Colonic mucosa (tissue), 4 donors: ENCODE results near the gene COL4A2. TPM values are rescaled to one million over a fixed set of nuclear protein-coding genes. Genes with fewer than 3 reads are reported as not detected.

Experiments used
- DNase-seq: peaks from one replicate; pipeline ENCODE4 v3.0.0-alpha.2; 2020
- H3K27ac ChIP-seq: fragments of 200-600 bp; one replicate; pipeline ENCODE4 v1.8.0; 2021
- H3K27me3 ChIP-seq: fragments of 200-600 bp; one replicate; pipeline ENCODE4 v1.8.0; 2021
- H3K36me3 ChIP-seq: fragments of 200-600 bp; one replicate; pipeline ENCODE4 v1.8.0; 2021
- H3K4me1 ChIP-seq: fragments of 200-600 bp; one replicate; pipeline ENCODE4 v1.8.0; 2021; ENCODE audit warnings: mild to moderate bottlenecking
- H3K4me3 ChIP-seq: fragments of 200-600 bp; one replicate; pipeline ENCODE4 v1.8.0; 2021
- H3K9ac ChIP-seq, 2 donors: one replicate each; pipeline ENCODE4 v1.7.0; 2013; ENCODE audit warnings: control low read depth in 2 of 2, low read depth in 2 of 2, low read length in 2 of 2
- H3K9me3 ChIP-seq: fragments of 200-600 bp; one replicate; pipeline ENCODE4 v1.8.0; 2021
- CTCF ChIP-seq: fragments of 200-600 bp; IDR thresholded peaks from one replicate; pipeline ENCODE4 v1.8.0; 2022; ENCODE audit warnings: antibody characterized with exemption, mild to moderate bottlenecking
- intact Hi-C: fragments of 100-400 bp; cut with DNase I; formaldehyde crosslinking; loops from one replicate; pipeline ENCODE4 v1.14.1; 2022
- total RNA-seq, 2 donors: library from RNA; stranded (reverse); fragmentation: NEBNext Ultra II Directional in 1 of 2; extraction: Animal tissue kit (Norgen Biotek cat#: 25700) in 1 of 2; gene quantifications; one replicate each; pipeline ENCODE4 v1.2.1, GENCODE V29; 2021
- donor health status: healthy.
- donor health status: DM: no; HTN: no; CAD: no.
- donor health status: DM: no; HTN: no; CAD: no.

The COL4A2 gene
- total RNA-seq, 2 donors from 2014 or later = 61.1 to 111 TPM

GRCh38 chr13:110509971-110510786, 203.1 kb downstream of the COL4A2 start:
- H3K4me1 ChIP-seq = peaks cover 6% of the 10 kb centered on the region
- intact Hi-C loops = loop anchor here (5.0 kb wide), 1 partner anchor 52 kb away; the partner anchor contains the start of gene RAB20

GRCh38 chr13:110511509-110512181, 204.6 kb downstream of the COL4A2 start:
- no peak for DNase-seq
- intact Hi-C loops = no loop called here
- Histone ChIP-seq H3K9ac (no peak overlapping the region), H3K27me3 (no peaks in the 10 kb centered on the region), H3K36me3 (no peaks in the 10 kb centered on the region), H3K4me3 (no peak overlapping the region), H3K27ac (no peak overlapping the region), H3K9me3 (no peaks in the 10 kb centered on the region), H3K4me1 (peaks cover 1% of the 10 kb centered on the region)
- TF ChIP-seq CTCF = no peak

More at GRCh38 chr13:110509971-110510786, 203.1 kb downstream of the COL4A2 start:
- no peak overlapping the region for H3K4me3 ChIP-seq
- no peak overlapping the region for H3K27ac ChIP-seq
- H3K9ac ChIP-seq = no peak overlapping the region
- H3K36me3 ChIP-seq = no peaks in the 10 kb centered on the region
- TF ChIP-seq CTCF = no peak
- H3K9me3 ChIP-seq = no peaks in the 10 kb centered on the region
- no peaks in the 10 kb centered on the region for H3K27me3 ChIP-seq
- DNase-seq = no peak

GRCh38 chr13:110512198-110512740, 205.2 kb downstream of the COL4A2 start:
- no peaks in the 10 kb centered on the region for H3K36me3 ChIP-seq
- no peaks in the 10 kb centered on the region for H3K27me3 ChIP-seq
- intact Hi-C loops = no loop called here
- H3K4me1 ChIP-seq = no peaks in the 10 kb centered on the region
- no peak for TF ChIP-seq CTCF
- no peak overlapping the region for H3K9ac ChIP-seq
- no peaks in the 10 kb centered on the region for H3K9me3 ChIP-seq
- H3K27ac ChIP-seq = no peak overlapping the region
- no peak for DNase-seq
- H3K4me3 ChIP-seq = no peak overlapping the region

- intact Hi-C loops = no loop called here
- H3K4me3 ChIP-seq = no peak overlapping the region
- peaks cover 11% of the 10 kb centered on the region for H3K4me1 ChIP-seq
- TF ChIP-seq CTCF = no peak
- no peaks in the 10 kb centered on the region for H3K27me3 ChIP-seq
- no peak for DNase-seq
- no peak overlapping the region for H3K9ac ChIP-seq
- H3K9me3 ChIP-seq = no peaks in the 10 kb centered on the region
- no peak overlapping the region for H3K27ac ChIP-seq
- H3K36me3 ChIP-seq = no peaks in the 10 kb centered on the region
These were observed 209.4 kb downstream of the COL4A2 start for GRCh38 chr13:110516500-110516899.

GRCh38 chr13:110517505-110518225, 210.6 kb downstream of the COL4A2 start:
- Histone ChIP-seq H3K4me3 (no peak overlapping the region), H3K27me3 (no peaks in the 10 kb centered on the region), H3K9ac (peak overlapping the region in 1 of 2 donors; percentile 23), H3K27ac (peak overlapping the region; percentile 6), H3K4me1 (peaks cover 13% of the 10 kb centered on the region), H3K36me3 (no peaks in the 10 kb centered on the region), H3K9me3 (no peaks in the 10 kb centered on the region)
- DNase-seq = no peak
- intact Hi-C loops = no loop called here
- TF ChIP-seq CTCF = no peak
